Activated naive CD8-positive, alpha-beta T cell treated with anti-CD3 and anti-CD28 coated beads, Interleukin-2, amount 50 U/mL, for 24 hours (primary cell): Measurements from ENCODE around the gene CNDP2.
"Not testable (repeated sequence)": the region's sequence is repeated elsewhere in the genome, so short reads cannot be mapped to it uniquely, and the experiment has no call there.

Experiments
- ATAC-seq: fragments of 150-1000 bp; cut with Tn5 transposase; one replicate; pipeline ENCODE4 v1.10.0; 2021
- DNase-seq: peaks from one replicate; pipeline ENCODE4 v3.0.0; 2021
- H3K27ac Mint-ChIP-seq: one replicate; pipeline ENCODE4 v1.8.0; 2021; ENCODE audit warnings: mild to moderate bottlenecking, mixed read lengths
- H3K27me3 Mint-ChIP-seq: one replicate; pipeline ENCODE4 v1.8.0; 2021; ENCODE audit warnings: mixed read lengths
- H3K36me3 Mint-ChIP-seq: one replicate; pipeline ENCODE4 v1.8.0; 2021; ENCODE audit warnings: low read depth, mixed read lengths
- H3K4me1 Mint-ChIP-seq: one replicate; pipeline ENCODE4 v1.8.0; 2021; ENCODE audit warnings: mixed read lengths
- H3K4me3 Mint-ChIP-seq: one replicate; pipeline ENCODE4 v1.8.0; 2021; ENCODE audit warnings: mild to moderate bottlenecking, moderate library complexity, mixed read lengths
- H3K9me3 Mint-ChIP-seq: one replicate; pipeline ENCODE4 v1.8.0; 2021; ENCODE audit warnings: mixed read lengths

Gene CNDP2

GRCh38 chr18:74565164-74565563 lies 69.0 kb downstream of the CNDP2 start:
- H3K27me3 Mint-ChIP-seq = peaks cover 14% of the 10 kb centered on the region
- not testable (repeated sequence) for H3K4me1 Mint-ChIP-seq, DNase-seq, H3K36me3 Mint-ChIP-seq, ATAC-seq, H3K27ac Mint-ChIP-seq, H3K4me3 Mint-ChIP-seq
- peaks cover 11% of the 10 kb centered on the region for H3K9me3 Mint-ChIP-seq

GRCh38 chr18:74565993-74566392 lies 69.8 kb downstream of the CNDP2 start:
- peaks cover 19% of the 10 kb centered on the region for H3K27me3 Mint-ChIP-seq
- not testable (repeated sequence) for H3K36me3 Mint-ChIP-seq, H3K4me3 Mint-ChIP-seq, H3K4me1 Mint-ChIP-seq, ATAC-seq, DNase-seq, H3K27ac Mint-ChIP-seq
- peaks cover 11% of the 10 kb centered on the region for H3K9me3 Mint-ChIP-seq

- Mint-ChIP-seq H3K4me3 (no peak overlapping the region), H3K36me3 (peaks cover 4% of the 10 kb centered on the region), H3K27ac (no peak overlapping the region), H3K9me3 (peaks cover 11% of the 10 kb centered on the region), H3K4me1 (no peaks in the 10 kb centered on the region), H3K27me3 (peaks cover 19% of the 10 kb centered on the region)
- DNase-seq (no peak), ATAC-seq (no peak)
Measured at GRCh38 chr18:74567822-74568221, 71.7 kb downstream of the CNDP2 start.

GRCh38 chr18:74569401-74569800 lies 73.2 kb downstream of the CNDP2 start:
- H3K36me3 Mint-ChIP-seq = peaks cover 4% of the 10 kb centered on the region
- no peaks in the 10 kb centered on the region for H3K4me1 Mint-ChIP-seq
- H3K4me3 Mint-ChIP-seq = no peak overlapping the region
- no peak for DNase-seq
- peaks cover 22% of the 10 kb centered on the region for H3K27me3 Mint-ChIP-seq
- ATAC-seq = no peak
- peaks cover 11% of the 10 kb centered on the region for H3K9me3 Mint-ChIP-seq
- H3K27ac Mint-ChIP-seq = no peak overlapping the region

GRCh38 chr18:74570266-74570665 lies 74.1 kb downstream of the CNDP2 start:
- H3K27ac Mint-ChIP-seq = no peak overlapping the region
- DNase-seq (no peak), ATAC-seq (no peak)
- H3K36me3 Mint-ChIP-seq = peaks cover 4% of the 10 kb centered on the region
- peaks cover 11% of the 10 kb centered on the region for H3K9me3 Mint-ChIP-seq
- H3K4me1 Mint-ChIP-seq = no peaks in the 10 kb centered on the region
- no peak overlapping the region for H3K4me3 Mint-ChIP-seq
- peaks cover 22% of the 10 kb centered on the region for H3K27me3 Mint-ChIP-seq

- H3K27me3 Mint-ChIP-seq = peaks cover 22% of the 10 kb centered on the region
- no peaks in the 10 kb centered on the region for H3K36me3 Mint-ChIP-seq
- peaks cover 2% of the 10 kb centered on the region for H3K9me3 Mint-ChIP-seq
- no peak overlapping the region for H3K4me3 Mint-ChIP-seq
- DNase-seq (no peak), ATAC-seq (no peak)
- no peaks in the 10 kb centered on the region for H3K4me1 Mint-ChIP-seq
- H3K27ac Mint-ChIP-seq = no peak overlapping the region
Measured at GRCh38 chr18:74571895-74572680, 75.9 kb downstream of the CNDP2 start.

GRCh38 chr18:74573053-74573452 lies 76.9 kb downstream of the CNDP2 start:
- Mint-ChIP-seq H3K36me3 (no peaks in the 10 kb centered on the region), H3K4me3 (no peak overlapping the region), H3K9me3 (no peaks in the 10 kb centered on the region), H3K27ac (no peak overlapping the region), H3K4me1 (no peaks in the 10 kb centered on the region), H3K27me3 (peaks cover 20% of the 10 kb centered on the region)
- ATAC-seq (no peak), DNase-seq (no peak)
